Sigmoid colon (tissue), 7 donors: Measurements from ENCODE around the gene APBA1. TPM values are rescaled to one million over a fixed set of nuclear protein-coding genes. Genes with fewer than 3 reads are reported as not detected.

Experiments used
- DNase-seq: peaks from one replicate; pipeline ENCODE4 v3.0.0-alpha.2; 2019
- H3K27ac ChIP-seq, 4 donors: fragments of 200-600 bp; sonication (generic); one replicate each; pipeline ENCODE4 v1.5.1; 2016 to 2019; ENCODE audit warnings: mild to moderate bottlenecking in 1 of 4
- H3K27me3 ChIP-seq, 3 donors: fragments of 200-600 bp; sonication (generic); one replicate each; pipeline ENCODE4 v1.5.1; 2019; ENCODE audit warnings: mild to moderate bottlenecking in 1 of 3
- H3K36me3 ChIP-seq, 4 donors: fragments of 200-600 bp; sonication (generic); one replicate each; pipeline ENCODE4 v1.5.1; 2016 to 2019
- H3K4me1 ChIP-seq, 4 donors: fragments of 200-600 bp; sonication (generic); one replicate each; pipeline ENCODE4 v1.5.1; 2017 to 2019
- H3K4me3 ChIP-seq, 4 donors: fragments of 200-600 bp; sonication (generic); one replicate each; pipeline ENCODE4 v1.5.1; 2017 to 2019; ENCODE audit warnings: mild to moderate bottlenecking in 2 of 4, moderate library complexity in 1 of 4
- H3K9me3 ChIP-seq, 4 donors: fragments of 200-600 bp in 3 of 4; sonication (generic) in 3 of 4; one replicate each; pipeline versions ENCODE4 v1.5.1 to v1.6.1; 2013 to 2019
- CTCF ChIP-seq, 4 experiments: fragments of 450-650 bp in 3 of 4; fragments of 200-600 bp in 1 of 4; IDR thresholded peaks; one replicate each; pipeline ENCODE4 v1.5.1; 2016 to 2019; ENCODE audit warnings: antibody characterized with exemption in 4 of 4, mild to moderate bottlenecking in 3 of 4, moderate library complexity in 2 of 4
- EP300 ChIP-seq, 4 donors: sonication (generic); formaldehyde crosslinking; IDR thresholded peaks; one replicate each; pipeline ENCODE4 v1.6.1; 2017; ENCODE audit warnings: antibody characterized with exemption in 4 of 4
- POLR2A ChIP-seq, 2 donors: fragments of 450-650 bp; IDR thresholded peaks; one replicate each; pipeline ENCODE4 v1.6.1; 2016; ENCODE audit warnings: antibody characterized with exemption in 2 of 2, mild to moderate bottlenecking in 2 of 2, moderate library complexity in 2 of 2
- POLR2AphosphoS5 ChIP-seq, 4 donors: sonication (generic); formaldehyde crosslinking; IDR thresholded peaks; one replicate each; pipeline ENCODE4 v1.6.1; 2017; ENCODE audit warnings: antibody characterized with exemption in 4 of 4
- WGBS, 2 donors: extraction: QIAGEN DNeasy Blood & Tissue Kit; methylation state at CpG; one replicate each; pipeline ENCODE4 v1.1.7; 2013; 5-methylcytosine and 5-hydroxymethylcytosine counted together
- intact Hi-C: fragments of 100-400 bp; cut with DNase I; formaldehyde crosslinking; loops from one replicate; pipeline ENCODE4 v1.15.1; 2023
- polyA plus RNA-seq, 3 donors: library from polyadenylated mRNA; stranded (reverse); fragments of 200-250 nt; gene quantifications; one replicate each; pipeline ENCODE4 v1.2.3, GENCODE V29; 2013
- total RNA-seq, 4 donors: library from RNA; depleted of rRNA; stranded (reverse); fragments of >200 nt; gene quantifications; one replicate each; pipeline ENCODE4 v1.1.0, GENCODE V29; 2016
- donor health status: healthy with polysubstance abuse.
- donor health status: Bipolar disorder and iron deficiency.
- donor health status: healthy.

Gene APBA1
- total and polyA plus RNA-seq, 7 donors, result 1.7 to 6.7 (median 4.2) TPM

- WGBS, 2 donors, result 98 to 100% methylated on average over 1 of the region's 1 CpG
- intact Hi-C loops, result no loop called here
Measured at GRCh38 chr9:69577123-69577522, 95.0 kb downstream of the APBA1 start.

GRCh38 chr9:69574057-69574456 is 98.1 kb downstream of the APBA1 start:
- Histone ChIP-seq H3K27ac (no peak overlapping the region), H3K4me1 (peaks cover 0 to 10% (median 4%) of the 10 kb centered on the region in 4 donors), H3K9me3 (no peaks in the 10 kb centered on the region), H3K36me3 (no peaks in the 10 kb centered on the region), H3K4me3 (no peak overlapping the region), H3K27me3 (no peaks in the 10 kb centered on the region)
- DNase-seq, result no peak
- WGBS, 2 donors, result 90 to 93% methylated on average over 4 of the region's 4 CpGs
- no peak for TF ChIP-seq POLR2A (IDR thresholded peaks at IDR 0.05)
- no peak for TF ChIP-seq POLR2AphosphoS5 (IDR thresholded peaks at IDR 0.05)
- no peak for TF ChIP-seq EP300 (IDR thresholded peaks at IDR 0.05)
- TF ChIP-seq CTCF (IDR thresholded peaks at IDR 0.05), result no peak
- intact Hi-C loops, result no loop called here

More at GRCh38 chr9:69577123-69577522, 95.0 kb downstream of the APBA1 start:
- Histone ChIP-seq H3K4me1 (no peaks in the 10 kb centered on the region), H3K27ac (no peak overlapping the region), H3K9me3 (no peaks in the 10 kb centered on the region), H3K4me3 (no peak overlapping the region), H3K27me3 (no peaks in the 10 kb centered on the region), H3K36me3 (no peaks in the 10 kb centered on the region)
- no peak for TF ChIP-seq POLR2AphosphoS5 (IDR thresholded peaks at IDR 0.05)
- no peak for TF ChIP-seq POLR2A (IDR thresholded peaks at IDR 0.05)
- TF ChIP-seq EP300 (IDR thresholded peaks at IDR 0.05), result no peak
- no peak for TF ChIP-seq CTCF (IDR thresholded peaks at IDR 0.05)
- no peak for DNase-seq

- WGBS, 2 donors, result 76 to 79% methylated on average over 4 of the region's 4 CpGs
- no peak for TF ChIP-seq POLR2AphosphoS5 (IDR thresholded peaks at IDR 0.05)
- no peak for TF ChIP-seq EP300 (IDR thresholded peaks at IDR 0.05)
- TF ChIP-seq CTCF (IDR thresholded peaks at IDR 0.05), result no peak
- no peak for TF ChIP-seq POLR2A (IDR thresholded peaks at IDR 0.05)
- intact Hi-C loops, result no loop called here
- Histone ChIP-seq H3K9me3 (no peaks in the 10 kb centered on the region), H3K4me3 (no peak overlapping the region), H3K4me1 (peaks cover 0 to 10% (median 4%) of the 10 kb centered on the region in 4 donors), H3K27ac (no peak overlapping the region), H3K27me3 (no peaks in the 10 kb centered on the region), H3K36me3 (no peaks in the 10 kb centered on the region)
- no peak for DNase-seq
Measured at GRCh38 chr9:69573651-69574050, 98.5 kb downstream of the APBA1 start.

- H3K4me3 ChIP-seq, result no peak overlapping the region
- no peak for TF ChIP-seq CTCF (IDR thresholded peaks at IDR 0.05)
- TF ChIP-seq POLR2AphosphoS5 (IDR thresholded peaks at IDR 0.05), result no peak
- no peak for TF ChIP-seq POLR2A (IDR thresholded peaks at IDR 0.05)
- TF ChIP-seq EP300 (IDR thresholded peaks at IDR 0.05), result no peak
- peaks cover 0 to 10% (median 4%) of the 10 kb centered on the region in 4 donors for H3K4me1 ChIP-seq
- no peaks in the 10 kb centered on the region for H3K9me3 ChIP-seq
- H3K36me3 ChIP-seq, result no peaks in the 10 kb centered on the region
- no peak for DNase-seq
- intact Hi-C loops, result no loop called here
- H3K27ac ChIP-seq, result no peak overlapping the region
- H3K27me3 ChIP-seq, result no peaks in the 10 kb centered on the region
Measured at GRCh38 chr9:69572611-69573010, 99.6 kb downstream of the APBA1 start.

GRCh38 chr9:69571032-69571431 is 101.1 kb downstream of the APBA1 start:
- TF ChIP-seq CTCF (IDR thresholded peaks at IDR 0.05) (no peak), EP300 (IDR thresholded peaks at IDR 0.05) (no peak), POLR2A (IDR thresholded peaks at IDR 0.05) (no peak)
- H3K4me3 ChIP-seq, result no peak overlapping the region
- no peaks in the 10 kb centered on the region for H3K27me3 ChIP-seq
- intact Hi-C loops, result no loop called here
- H3K4me1 ChIP-seq, result peaks cover 0 to 10% (median 4%) of the 10 kb centered on the region in 4 donors
- H3K27ac ChIP-seq, result no peak overlapping the region
- no peak for DNase-seq
- no peaks in the 10 kb centered on the region for H3K36me3 ChIP-seq
- WGBS, 2 donors, result 71 to 86% methylated on average over 2 of the region's 2 CpGs
- no peaks in the 10 kb centered on the region for H3K9me3 ChIP-seq
